SK-N-MC (cell line): Measurements from ENCODE around the gene UGT1A4.

Source experiments
- EZH2 ChIP-seq: fragments of 200-600 bp; sonication (generic); IDR thresholded peaks from one replicate; pipeline ENCODE4 v1.6.1; 2017; ENCODE audit warnings: antibody characterized with exemption
- FOXP2 ChIP-seq: optimal IDR thresholded peaks from 2 replicates; pipeline ENCODE3; 2011; ENCODE audit warnings: mild to moderate bottlenecking, moderate library complexity; ENCODE audit not compliant: insufficient read depth; ENCODE audit errors: extremely low read length, control extremely low read depth
- POLR2AphosphoS5 ChIP-seq: IDR thresholded peaks from 2 replicates; pipeline ENCODE4 v1.6.1; 2012; ENCODE audit warnings: mild to moderate bottlenecking, low read depth, low read length, borderline replicate concordance

GRCh38 chr2:233728723-233729301 lies 10.3 kb downstream of the UGT1A4 start, which contains the start of gene UGT1A3:
- TF ChIP-seq EZH2 (no peak), POLR2AphosphoS5 (no peak), FOXP2 (no peak)
